GM21576 (cell line): ENCODE measurements around the gene PTCHD4.
"Not testable (repeated sequence)": the region's sequence is repeated elsewhere in the genome, so short reads cannot be mapped to it uniquely, and the experiment has no call there.

Experiments used
- ATAC-seq: cut with Tn5 transposase; IDR thresholded peaks from one replicate; pipeline ENCODE4 v1.9.1; 2021; ENCODE audit warnings: mild to moderate bottlenecking, moderate library complexity; ENCODE audit not compliant: unreplicated experiment

Gene PTCHD4

GRCh38 chr6:48111143-48111506 lies at the start of gene PTCHD4:
Gene PTCHD4, minus strand, starts transcription at chr6:48111197. Its CDS starts 42,240 bp downstream, at chr6:48068957.
- ATAC-seq = no peak

- ATAC-seq = no peak
Observed at GRCh38 chr6:48151142-48151541, 40.1 kb upstream of the PTCHD4 start.

- ATAC-seq = no peak
Observed at GRCh38 chr6:48150701-48151100, 39.7 kb upstream of the PTCHD4 start.

GRCh38 chr6:48147051-48147450 lies 36.1 kb upstream of the PTCHD4 start:
- no peak for ATAC-seq

DNA sequence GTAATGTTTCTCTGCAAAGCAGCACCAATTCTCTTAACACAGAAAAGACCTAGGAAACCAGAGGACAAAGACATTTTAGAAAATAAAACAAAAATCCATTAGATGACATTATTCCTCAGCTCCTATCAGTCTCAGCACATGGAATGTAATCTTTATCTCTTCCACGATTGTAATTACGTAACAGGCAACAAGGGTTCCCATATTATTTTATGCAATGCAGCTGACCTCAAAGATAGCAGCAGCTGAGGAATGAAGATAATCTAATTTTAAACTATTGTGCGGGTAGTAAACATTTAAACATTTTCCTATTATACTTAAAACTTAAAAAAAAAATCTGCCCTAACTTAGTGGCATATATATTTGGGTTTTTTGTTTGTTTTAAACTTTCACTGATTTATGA lies 33.0 kb upstream of the PTCHD4 start:
- no peak for ATAC-seq

GRCh38 chr6:48141975-48142374 lies 31.0 kb upstream of the PTCHD4 start:
- ATAC-seq = no peak

DNA sequence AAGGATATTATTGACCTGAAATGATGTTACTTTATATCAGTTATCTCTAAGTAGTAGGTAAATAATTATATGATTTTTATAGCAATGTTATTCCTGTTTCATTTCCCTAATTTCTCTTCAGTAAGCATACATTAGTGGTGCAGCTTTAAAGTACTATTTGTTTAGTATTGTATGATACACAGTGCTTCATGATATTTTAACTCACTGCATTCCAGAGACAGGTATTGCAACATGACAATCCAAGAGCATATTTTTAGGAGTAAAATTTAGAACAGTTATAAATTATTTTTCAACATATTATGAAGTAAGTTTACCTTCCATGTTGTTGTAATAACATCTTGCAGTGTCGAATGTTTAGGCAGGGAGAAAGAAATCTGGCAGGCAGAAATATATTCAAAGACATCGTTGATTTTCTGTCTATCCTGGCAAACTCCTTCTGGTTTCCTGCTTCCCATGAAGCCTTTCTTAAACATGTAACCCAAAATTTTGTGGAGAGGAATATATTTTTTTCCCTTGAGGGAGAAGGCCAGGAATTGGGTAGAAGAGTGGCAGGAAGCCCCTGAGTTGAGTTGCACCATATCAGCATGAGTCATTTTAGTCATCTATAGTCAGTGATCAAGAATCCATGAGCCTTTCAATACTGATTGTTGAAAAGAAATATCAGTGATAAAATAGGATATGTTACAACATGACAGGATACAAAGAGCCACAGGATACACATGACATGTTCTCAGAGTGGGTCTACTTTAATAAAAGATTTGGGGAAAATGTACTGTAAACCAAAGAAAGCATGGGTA lies 29.0 kb upstream of the PTCHD4 start:
- ATAC-seq = no peak

DNA sequence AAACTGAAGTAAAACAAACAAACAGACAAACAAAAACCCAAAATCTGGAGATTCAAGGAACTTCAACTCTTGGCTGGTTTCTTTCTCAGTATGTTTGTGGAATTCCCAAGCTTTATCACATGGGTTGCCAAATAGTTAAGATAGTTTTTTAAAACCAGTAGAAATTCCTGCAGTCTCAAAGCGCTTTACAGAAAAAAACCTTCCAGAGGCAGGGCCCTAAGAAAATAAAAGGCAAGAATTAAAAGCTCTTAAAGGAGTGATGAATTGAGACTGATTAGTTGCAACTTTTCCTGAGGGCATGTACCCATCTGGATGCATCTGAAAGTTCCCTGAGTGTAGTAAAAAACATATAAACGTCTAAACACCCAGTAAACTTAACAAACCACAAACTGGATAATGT lies 25.9 kb upstream of the PTCHD4 start:
- no peak for ATAC-seq

DNA sequence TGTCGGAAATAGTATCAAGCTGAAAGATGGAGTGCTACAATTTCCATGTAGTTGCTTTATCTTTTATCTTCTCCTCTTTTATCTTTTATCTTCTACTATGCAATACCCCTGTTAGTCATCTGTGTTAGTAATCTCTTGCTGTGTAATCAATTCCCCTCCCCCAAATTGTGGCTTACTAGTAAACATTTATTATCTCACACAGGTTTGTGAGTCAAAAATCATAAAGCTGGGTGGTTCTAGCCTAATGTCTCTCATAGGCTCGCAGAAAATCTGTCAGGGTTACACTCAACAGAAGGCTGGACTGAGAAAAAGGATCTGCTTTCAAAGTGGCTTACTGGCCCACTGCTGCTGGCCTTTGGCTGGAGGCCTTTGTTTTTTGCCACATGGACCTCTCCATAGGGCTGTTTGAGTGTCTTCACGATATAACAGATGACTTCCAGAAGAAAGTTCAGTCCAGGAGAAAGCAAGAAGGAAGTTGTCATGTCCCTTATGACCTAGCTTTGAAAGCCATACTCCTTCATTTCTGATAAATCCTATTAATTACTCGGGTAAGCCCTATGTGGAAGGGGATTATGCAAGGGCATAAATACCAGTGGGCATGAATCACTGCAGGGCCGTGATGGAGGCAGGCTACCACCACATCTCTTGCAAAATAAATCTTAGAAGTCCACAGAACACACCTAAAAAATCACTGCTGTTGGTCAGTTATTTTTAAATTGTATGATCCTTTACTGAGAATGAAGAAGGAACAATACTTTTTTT lies 24.5 kb upstream of the PTCHD4 start:
- no peak for ATAC-seq

DNA sequence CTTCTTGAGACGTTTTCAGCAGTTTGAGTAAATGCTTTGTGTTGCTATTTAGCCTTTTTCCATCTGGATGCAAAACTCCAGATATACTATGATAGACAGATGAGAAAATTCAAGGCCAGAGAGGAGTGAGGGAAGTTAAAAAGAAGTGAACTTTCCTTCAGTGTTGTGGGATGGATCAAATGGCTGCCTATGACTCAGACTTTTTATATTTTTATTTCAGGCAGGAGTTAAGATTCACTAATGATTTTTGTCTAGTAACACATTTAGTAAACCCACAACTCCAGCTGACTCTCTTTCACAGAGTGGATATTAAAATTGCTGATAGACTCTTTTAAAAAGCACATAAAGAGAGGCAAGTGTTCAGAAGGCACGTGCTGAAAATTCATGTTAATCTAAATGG lies 23.2 kb upstream of the PTCHD4 start:
- no peak for ATAC-seq

GRCh38 chr6:48123601-48124000 lies 12.6 kb upstream of the PTCHD4 start:
- ATAC-seq = no peak

DNA sequence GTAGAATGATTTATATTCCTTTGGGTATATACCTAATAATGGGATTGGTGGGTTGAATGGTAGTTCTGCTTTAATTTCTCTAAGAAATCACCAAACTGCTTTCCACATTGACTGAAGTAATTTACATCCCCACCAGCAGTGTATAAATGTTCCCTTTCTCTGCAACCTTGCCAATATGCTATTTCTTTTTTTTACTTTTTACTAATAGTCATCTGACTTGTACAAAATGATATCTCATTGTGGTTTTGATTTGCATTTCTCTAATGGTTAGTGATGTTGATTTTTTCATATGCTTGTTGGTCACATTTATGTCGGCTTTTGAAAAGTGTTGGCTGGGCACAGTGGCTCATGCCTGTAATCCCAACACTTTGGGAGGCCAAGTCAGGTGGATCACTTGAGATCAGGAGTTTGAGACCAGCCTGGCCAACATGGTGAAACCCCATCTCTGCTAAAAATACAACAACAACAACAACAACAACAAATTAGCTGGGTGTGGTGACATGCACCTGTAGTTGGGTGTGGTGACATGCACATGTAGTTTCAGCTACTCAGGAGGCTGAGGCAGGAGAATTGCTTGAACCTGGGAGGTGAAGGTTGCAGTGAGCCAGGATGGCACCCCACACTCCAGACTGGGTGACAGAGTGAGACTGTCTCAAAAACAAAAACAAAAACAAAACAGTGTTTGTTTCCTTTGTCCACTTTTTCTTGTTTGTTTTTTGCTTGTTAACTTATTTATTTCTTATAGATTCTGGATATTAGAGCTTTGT lies 11.2 kb upstream of the PTCHD4 start:
- not testable (repeated sequence) for ATAC-seq

GRCh38 chr6:48116699-48117645 lies 6.0 kb upstream of the PTCHD4 start:
- no peak for ATAC-seq

DNA sequence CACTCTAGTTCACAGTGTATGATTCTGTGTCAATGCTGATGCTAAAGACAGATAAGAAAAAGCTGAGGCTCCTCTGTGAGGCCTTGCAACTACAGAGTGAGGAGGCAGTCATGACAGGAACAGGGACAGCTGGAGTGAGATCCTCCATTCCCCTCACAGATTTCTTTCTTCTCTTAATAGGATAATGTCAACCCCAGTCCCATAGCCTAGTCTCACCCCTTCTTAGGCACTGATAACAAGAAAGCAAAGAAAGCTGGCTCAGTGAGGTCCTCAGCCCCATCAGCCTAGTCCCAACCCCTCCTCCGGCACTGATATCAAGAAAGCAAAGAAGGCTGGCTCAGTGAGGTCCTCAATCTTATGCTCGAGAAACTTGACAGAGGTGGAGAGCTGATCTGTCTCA lies 2.1 kb upstream of the PTCHD4 start:
- ATAC-seq = no peak

DNA sequence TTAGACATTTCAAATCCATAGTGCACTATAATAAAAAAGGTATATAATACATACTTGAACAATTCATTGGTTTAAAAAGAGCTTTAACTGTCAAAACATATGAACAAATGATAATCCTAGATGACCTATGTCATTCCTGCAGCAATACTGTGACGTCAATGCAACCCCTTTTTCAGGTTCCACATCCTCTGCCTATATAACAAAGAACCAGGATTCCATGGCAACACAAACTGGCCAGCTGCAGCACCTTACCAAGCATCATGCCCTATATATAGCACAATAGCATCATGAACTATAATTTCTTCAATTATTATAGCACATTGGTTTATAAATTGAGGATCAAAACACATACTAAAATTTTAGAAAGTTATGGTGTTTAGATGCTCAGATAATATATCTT lies 578 bp upstream of the PTCHD4 start:
- ATAC-seq = no peak

GRCh38 chr6:48110436-48111142 lies 408 bp downstream of the PTCHD4 start:
- no peak for ATAC-seq

GRCh38 chr6:48109944-48110343 lies 1.1 kb downstream of the PTCHD4 start:
- no peak for ATAC-seq

DNA sequence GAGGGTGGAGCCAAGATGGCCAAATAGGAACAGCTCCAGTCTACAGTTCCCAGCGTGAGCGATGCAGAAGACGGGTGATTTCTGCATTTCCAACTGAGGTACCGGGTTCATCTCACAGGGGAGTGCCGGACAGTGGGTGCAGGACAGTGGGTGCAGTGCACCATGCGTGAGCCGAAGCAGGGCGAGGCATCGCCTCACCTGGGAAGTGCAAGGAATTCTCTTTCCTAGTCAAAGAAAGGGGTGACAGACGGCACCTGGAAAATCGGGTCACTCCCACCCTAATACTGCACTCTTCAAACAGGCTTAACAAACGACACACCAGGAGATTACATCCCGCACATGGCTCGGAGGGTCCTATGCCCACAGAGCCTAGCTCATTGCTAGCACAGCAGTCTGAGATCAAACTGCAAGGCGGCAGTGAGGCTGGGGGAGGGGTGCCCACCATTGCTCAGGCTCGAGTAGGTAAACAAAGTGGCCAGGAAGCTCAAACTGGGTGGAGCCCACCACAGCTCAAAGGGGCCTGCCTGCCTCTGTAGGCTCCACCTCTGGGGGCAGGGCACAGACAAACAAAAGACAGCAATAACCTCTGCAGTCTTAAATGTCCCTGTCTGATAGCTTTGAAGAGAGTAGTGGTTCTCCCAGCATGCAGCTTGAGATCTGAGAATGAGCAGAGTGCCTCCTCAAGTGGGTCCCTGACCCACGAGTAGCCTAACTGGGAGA lies 8.4 kb downstream of the PTCHD4 start:
- ATAC-seq = not testable (repeated sequence)

DNA sequence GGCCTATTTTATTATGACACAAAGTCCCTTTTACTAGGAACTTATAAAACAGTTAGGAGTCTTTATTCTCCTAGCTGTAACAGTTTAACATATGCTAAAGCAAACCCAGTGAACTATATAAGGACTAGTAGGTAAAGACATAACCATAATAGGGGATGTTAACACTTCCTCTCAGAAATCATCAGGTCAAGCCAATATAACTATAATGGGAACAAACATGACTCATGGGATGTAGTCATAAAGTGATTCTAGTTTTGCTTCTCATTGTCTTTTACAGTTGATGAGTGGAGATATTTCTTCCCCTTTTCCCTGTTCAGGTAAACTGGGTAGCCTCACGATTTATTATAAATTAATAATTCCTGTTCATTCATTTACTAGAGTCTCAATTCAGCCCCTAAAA lies 9.7 kb downstream of the PTCHD4 start:
- ATAC-seq = peak; percentile 85
